Measurements from ENCODE around the gene HOXA6. TPM values are rescaled to one million over a fixed set of nuclear protein-coding genes. Genes with fewer than 3 reads are reported as not detected.

HOXA6 gene
- total RNA-seq, 1 donor: 7.6 TPM

GRCh38 chr7:27191161-27191731 lies 43.7 kb upstream of the HOXA6 start:
- Histone ChIP-seq H3K36me3 (ENCODE audit: insufficient read depth, low read length) (no peaks in the 10 kb centered on the region), H3K4me3 (ENCODE audit: insufficient read depth, low read length) (peak overlapping the region; percentile 72), H4K20me1 (ENCODE audit: insufficient read depth, low read length) (no peaks in the 10 kb centered on the region), H3K9me3 (ENCODE audit: low read depth, low read length) (no peaks in the 10 kb centered on the region), H3K4me2 (ENCODE audit: insufficient read depth, low read length) (peak overlapping the region; percentile 96), H3K79me2 (ENCODE audit: insufficient read depth, low read length) (peaks cover 97% of the 10 kb centered on the region), H3K27me3 (ENCODE audit: insufficient read depth, low read length) (no peaks in the 10 kb centered on the region), H2AFZ (ENCODE audit: low read length) (no peak overlapping the region), H3K27ac (ENCODE audit: low read depth, low read length) (peak overlapping the region; percentile 85), H3K4me1 (ENCODE audit: insufficient read depth, low read length) (peaks cover 77% of the 10 kb centered on the region)
- no peak for TF ChIP-seq CTCF (IDR thresholded peaks at IDR 0.05; ENCODE audit: extremely low read depth, low read depth, low read length)
- DNase-seq (ENCODE audit: insufficient read length, low spot score, missing footprints): no peak

- peaks cover 98% of the 10 kb centered on the region for H3K79me2 ChIP-seq (ENCODE audit: insufficient read depth, low read length)
- peak overlapping the region; percentile 95 for H3K27ac ChIP-seq (ENCODE audit: low read depth, low read length)
- peaks cover 72% of the 10 kb centered on the region for H3K4me1 ChIP-seq (ENCODE audit: insufficient read depth, low read length)
- H3K9me3 ChIP-seq (ENCODE audit: low read depth, low read length): no peaks in the 10 kb centered on the region
- H4K20me1 ChIP-seq (ENCODE audit: insufficient read depth, low read length): no peaks in the 10 kb centered on the region
- no peak overlapping the region for H2AFZ ChIP-seq (ENCODE audit: low read length)
- no peaks in the 10 kb centered on the region for H3K36me3 ChIP-seq (ENCODE audit: insufficient read depth, low read length)
- no peak for TF ChIP-seq CTCF (IDR thresholded peaks at IDR 0.05; ENCODE audit: extremely low read depth, low read depth, low read length)
- no peaks in the 10 kb centered on the region for H3K27me3 ChIP-seq (ENCODE audit: insufficient read depth, low read length)
- H3K4me3 ChIP-seq (ENCODE audit: insufficient read depth, low read length): peak overlapping the region; percentile 92
- DNase-seq (ENCODE audit: insufficient read length, low spot score, missing footprints): no peak
- H3K4me2 ChIP-seq (ENCODE audit: insufficient read depth, low read length): peak overlapping the region; percentile 96
Measured at GRCh38 chr7:27189997-27190748, 42.6 kb upstream of the HOXA6 start.

- H3K4me2 ChIP-seq (ENCODE audit: insufficient read depth, low read length): peak overlapping the region; percentile 96
- H3K27ac ChIP-seq (ENCODE audit: low read depth, low read length): peak overlapping the region; percentile 95
Measured at GRCh38 chr7:27189295-27189996, 41.9 kb upstream of the HOXA6 start.

More at GRCh38 chr7:27189295-27189996, 41.9 kb upstream of the HOXA6 start:
- TF ChIP-seq CTCF (IDR thresholded peaks at IDR 0.05; ENCODE audit: extremely low read depth, low read depth, low read length): no peak
- Histone ChIP-seq H3K27me3 (ENCODE audit: insufficient read depth, low read length) (no peaks in the 10 kb centered on the region), H3K4me1 (ENCODE audit: insufficient read depth, low read length) (peaks cover 65% of the 10 kb centered on the region), H3K79me2 (ENCODE audit: insufficient read depth, low read length) (peaks cover 96% of the 10 kb centered on the region), H4K20me1 (ENCODE audit: insufficient read depth, low read length) (no peaks in the 10 kb centered on the region), H2AFZ (ENCODE audit: low read length) (no peak overlapping the region), H3K9me3 (ENCODE audit: low read depth, low read length) (no peaks in the 10 kb centered on the region), H3K36me3 (ENCODE audit: insufficient read depth, low read length) (no peaks in the 10 kb centered on the region), H3K4me3 (ENCODE audit: insufficient read depth, low read length) (peak overlapping the region; percentile 92)
- DNase-seq (ENCODE audit: insufficient read length, low spot score, missing footprints): no peak
